Fibroblast of lung (primary cell): ENCODE measurements around the gene KCNH1. TPM values are rescaled to one million over a fixed set of nuclear protein-coding genes. Genes with fewer than 3 reads are reported as not detected.

Experiments
- DNase-seq, 2 donors: peaks; one replicate each; pipeline versions ENCODE4 v3.0.0 to v3.0.0-alpha.2; 2010; ENCODE audit warnings: low read depth in 2 of 2
- H2AFZ ChIP-seq: 2 replicates; pipeline ENCODE4 v1.5.1; 2012; ENCODE audit warnings: low read length, control low read depth, inconsistent platforms
- H3K27ac ChIP-seq: 2 replicates; pipeline ENCODE4 v1.5.1; 2011; ENCODE audit warnings: low read length, control low read depth; ENCODE audit not compliant: insufficient read depth
- H3K27me3 ChIP-seq: 2 replicates; pipeline ENCODE4 v1.5.1; 2011; ENCODE audit warnings: mild to moderate bottlenecking, low read length; ENCODE audit not compliant: control insufficient read depth, insufficient read depth
- H3K36me3 ChIP-seq: 2 replicates; pipeline ENCODE4 v1.5.1; 2011; ENCODE audit warnings: low read length; ENCODE audit not compliant: control insufficient read depth, insufficient read depth
- H3K4me1 ChIP-seq: 2 replicates; pipeline ENCODE4 v1.5.1; 2011; ENCODE audit warnings: low read length; ENCODE audit not compliant: control insufficient read depth, insufficient read depth; ENCODE audit errors: extremely low read depth
- H3K4me2 ChIP-seq: 2 replicates; pipeline ENCODE4 v1.5.1; 2011; ENCODE audit warnings: low read length, control low read depth; ENCODE audit not compliant: insufficient read depth; ENCODE audit errors: extremely low read depth
- H3K4me3 ChIP-seq, 4 experiments: fragments of 200-600 bp in 1 of 4; sonication (generic) in 1 of 4; replicated peaks in 1 of 4; 2 replicates each; pipeline ENCODE4 v1.5.1; 2011 to 2016; ENCODE audit warnings: low read length in 4 of 4, low read depth in 3 of 4, mild to moderate bottlenecking in 3 of 4, control low read depth in 2 of 4, inconsistent platforms in 1 of 4, mixed read lengths in 1 of 4; ENCODE audit not compliant: insufficient read depth in 1 of 4; ENCODE audit errors: control extremely low read depth in 1 of 4
- H3K79me2 ChIP-seq: 2 replicates; pipeline ENCODE4 v1.5.1; 2012; ENCODE audit warnings: mild to moderate bottlenecking, low read length, inconsistent platforms; ENCODE audit not compliant: control insufficient read depth, insufficient read depth
- H3K9ac ChIP-seq: 2 replicates; pipeline ENCODE4 v1.5.1; 2011; ENCODE audit warnings: mild to moderate bottlenecking, low read length, control low read depth; ENCODE audit not compliant: insufficient read depth
- H3K9me3 ChIP-seq: 2 replicates; pipeline ENCODE4 v1.5.1; 2012; ENCODE audit warnings: low read depth, low read length; ENCODE audit not compliant: control insufficient read depth, insufficient read depth
- H4K20me1 ChIP-seq: 2 replicates; pipeline ENCODE4 v1.5.1; 2011; ENCODE audit warnings: low read length; ENCODE audit not compliant: control insufficient read depth, insufficient read depth; ENCODE audit errors: extremely low read depth
- EZH2 ChIP-seq: IDR thresholded peaks from 2 replicates; pipeline ENCODE4 v1.5.1; 2012; ENCODE audit warnings: low read length, control low read depth, mild to moderate bottlenecking; ENCODE audit errors: missing control alignments
- polyA plus RNA-seq, 2 donors: library from polyadenylated mRNA; depleted of rRNA in 1 of 2; stranded (reverse) in 1 of 2; unstranded in 1 of 2; fragments of >200 nt; gene quantifications; 2 replicates each; pipeline ENCODE4 v1.2.1, GENCODE V29; 2011 to 2012; ENCODE audit warnings: missing spikeins in 1 of 2
- total RNA-seq: library from RNA; depleted of rRNA; stranded (reverse); fragments of >200 nt; gene quantifications from 2 replicates; pipeline ENCODE4 v1.2.1, GENCODE V29; 2014
- TF ChIP-seq, protein P1 (sequence below), 2 donors: IDR thresholded peaks in 1 of 2; conservative IDR thresholded peaks in 1 of 2; 1 replicate in 1 of 2; 2 replicates in 1 of 2; pipeline ENCODE4 v1.5.1; 2011 to 2012; ENCODE audit warnings: low read length in 2 of 2, control low read depth in 1 of 2, inconsistent platforms in 1 of 2, low read depth in 1 of 2, mild to moderate bottlenecking in 1 of 2

Gene KCNH1
- total and polyA plus RNA-seq, 2 donors (not counting 1 experiment from before 2014, with no cell fraction given): 0.17 to 1.5 TPM

DNA sequence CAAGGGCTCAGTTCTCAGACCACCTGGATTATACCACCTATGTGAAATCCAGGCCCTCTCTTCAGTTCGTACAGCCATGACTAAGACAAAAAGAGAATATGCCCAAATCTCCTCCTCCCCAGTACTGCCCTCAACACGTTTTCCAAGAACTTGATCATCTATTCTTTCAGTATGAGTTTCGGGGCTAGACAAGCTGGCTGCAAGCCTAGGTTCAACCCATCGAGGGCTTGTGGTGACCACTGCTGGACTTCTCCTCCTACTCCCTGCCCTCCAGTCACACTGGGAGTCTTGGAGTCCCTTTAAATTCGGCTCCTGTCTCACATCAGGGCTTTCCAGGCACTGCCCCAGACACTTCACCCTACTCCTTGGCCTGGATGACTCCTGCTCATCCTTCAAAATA lies 352.3 kb downstream of the KCNH1 start:
- Histone ChIP-seq H3K9ac (no peak overlapping the region), H3K4me2 (no peak overlapping the region), H2AFZ (no peak overlapping the region), H3K79me2 (no peaks in the 10 kb centered on the region), H4K20me1 (no peaks in the 10 kb centered on the region), H3K27me3 (no peaks in the 10 kb centered on the region), H3K36me3 (no peaks in the 10 kb centered on the region), H3K4me1 (no peaks in the 10 kb centered on the region), H3K27ac (no peak overlapping the region), H3K9me3 (no peaks in the 10 kb centered on the region), H3K4me3 (no peak overlapping the region)
- no peak for DNase-seq
- TF ChIP-seq, protein P1, sequence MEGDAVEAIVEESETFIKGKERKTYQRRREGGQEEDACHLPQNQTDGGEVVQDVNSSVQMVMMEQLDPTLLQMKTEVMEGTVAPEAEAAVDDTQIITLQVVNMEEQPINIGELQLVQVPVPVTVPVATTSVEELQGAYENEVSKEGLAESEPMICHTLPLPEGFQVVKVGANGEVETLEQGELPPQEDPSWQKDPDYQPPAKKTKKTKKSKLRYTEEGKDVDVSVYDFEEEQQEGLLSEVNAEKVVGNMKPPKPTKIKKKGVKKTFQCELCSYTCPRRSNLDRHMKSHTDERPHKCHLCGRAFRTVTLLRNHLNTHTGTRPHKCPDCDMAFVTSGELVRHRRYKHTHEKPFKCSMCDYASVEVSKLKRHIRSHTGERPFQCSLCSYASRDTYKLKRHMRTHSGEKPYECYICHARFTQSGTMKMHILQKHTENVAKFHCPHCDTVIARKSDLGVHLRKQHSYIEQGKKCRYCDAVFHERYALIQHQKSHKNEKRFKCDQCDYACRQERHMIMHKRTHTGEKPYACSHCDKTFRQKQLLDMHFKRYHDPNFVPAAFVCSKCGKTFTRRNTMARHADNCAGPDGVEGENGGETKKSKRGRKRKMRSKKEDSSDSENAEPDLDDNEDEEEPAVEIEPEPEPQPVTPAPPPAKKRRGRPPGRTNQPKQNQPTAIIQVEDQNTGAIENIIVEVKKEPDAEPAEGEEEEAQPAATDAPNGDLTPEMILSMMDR (conservative IDR thresholded peaks at IDR 0.05 in 1 of 2, IDR thresholded peaks at IDR 0.05 in 1 of 2; ENCODE audit: low read depth in 1 of 2, low read length in 2 of 2): no peak
- TF ChIP-seq EZH2: no peak

- no peak for TF ChIP-seq EZH2
- TF ChIP-seq, protein P1 (conservative IDR thresholded peaks at IDR 0.05 in 1 of 2, IDR thresholded peaks at IDR 0.05 in 1 of 2; ENCODE audit: low read depth in 1 of 2, low read length in 2 of 2): no peak
- Histone ChIP-seq H3K79me2 (no peaks in the 10 kb centered on the region), H3K4me2 (no peak overlapping the region), H3K27ac (no peak overlapping the region), H3K9ac (no peak overlapping the region), H3K36me3 (no peaks in the 10 kb centered on the region), H2AFZ (no peak overlapping the region), H3K4me1 (no peaks in the 10 kb centered on the region), H3K9me3 (no peaks in the 10 kb centered on the region), H3K27me3 (no peaks in the 10 kb centered on the region), H4K20me1 (no peaks in the 10 kb centered on the region), H3K4me3 (no peak overlapping the region)
- no peak for DNase-seq
Observed at GRCh38 chr1:210779269-210779668, 354.7 kb downstream of the KCNH1 start.

GRCh38 chr1:210777914-210778313 lies 356.0 kb downstream of the KCNH1 start:
- H2AFZ ChIP-seq: no peak overlapping the region
- H4K20me1 ChIP-seq: no peaks in the 10 kb centered on the region
- no peak overlapping the region for H3K4me2 ChIP-seq
- H3K36me3 ChIP-seq: no peaks in the 10 kb centered on the region
- H3K4me3 ChIP-seq: no peak overlapping the region
- no peak overlapping the region for H3K27ac ChIP-seq
- H3K9me3 ChIP-seq: no peaks in the 10 kb centered on the region
- no peak overlapping the region for H3K9ac ChIP-seq
- no peaks in the 10 kb centered on the region for H3K27me3 ChIP-seq
- no peak for TF ChIP-seq EZH2
- TF ChIP-seq, protein P1 (conservative IDR thresholded peaks at IDR 0.05 in 1 of 2, IDR thresholded peaks at IDR 0.05 in 1 of 2; ENCODE audit: low read depth in 1 of 2, low read length in 2 of 2): no peak
- DNase-seq: no peak
- H3K4me1 ChIP-seq: no peaks in the 10 kb centered on the region
- H3K79me2 ChIP-seq: no peaks in the 10 kb centered on the region
